Fibroblast of mammary gland (primary cell): Measurements from ENCODE around the gene CYP51A1.
A peak's percentile ranks its signal among the peaks of the same experiment; 100 is the strongest.
"Not testable (repeated sequence)": the region's sequence is repeated elsewhere in the genome, so short reads cannot be mapped to it uniquely, and the experiment has no call there.

Experiments used
- DNase-seq: peaks from one replicate; pipeline ENCODE4 v3.0.0-alpha.2; 2010; ENCODE audit warnings: low read depth
- H3K4me3 ChIP-seq: 2 replicates; pipeline ENCODE4 v1.5.1; 2011; ENCODE audit warnings: low read depth, mild to moderate bottlenecking, low read length, moderate library complexity; ENCODE audit not compliant: control insufficient read depth
- CTCF ChIP-seq: conservative IDR thresholded peaks from 2 replicates; pipeline ENCODE4 v1.5.1; 2011; ENCODE audit warnings: low read depth, low read length, inconsistent platforms; ENCODE audit not compliant: control insufficient read depth, insufficient read depth

CYP51A1 gene

GRCh38 chr7:92134271-92135051 is at the start of gene CYP51A1:
Gene CYP51A1, minus strand, starts transcription at chr7:92134477. Its CDS starts 113 bp downstream, at chr7:92134364.
- no peak for TF ChIP-seq CTCF

GRCh38 chr7:92178928-92179924 is 44.9 kb upstream of the CYP51A1 start, which contains the start of gene LRRD1:
Gene LRRD1, minus strand, starts transcription at chr7:92179142. Its CDS starts 13,940 bp downstream, at chr7:92165202.
- peak; percentile 80 for DNase-seq

More at GRCh38 chr7:92134271-92135051, at the start of gene CYP51A1:
- DNase-seq = peak; percentile 92
- peak within 1 kb of the TSS; percentile 94 for H3K4me3 ChIP-seq

GRCh38 chr7:92177362-92177761 is 43.1 kb upstream of the CYP51A1 start:
- no peak overlapping the region for H3K4me3 ChIP-seq
- peak; percentile 42 for DNase-seq
- no peak for TF ChIP-seq CTCF

More at GRCh38 chr7:92178928-92179924, 44.9 kb upstream of the CYP51A1 start, which contains the start of gene LRRD1:
- H3K4me3 ChIP-seq = peak within 1 kb of the TSS; percentile 49
- peak; percentile 70 for TF ChIP-seq CTCF

- DNase-seq, H3K4me3 ChIP-seq: not testable (repeated sequence)
These were observed 35.3 kb upstream of the CYP51A1 start for GRCh38 chr7:92169529-92169928.

GRCh38 chr7:92161271-92161670 is 27.0 kb upstream of the CYP51A1 start:
- no peak for TF ChIP-seq CTCF
- DNase-seq = no peak
- no peak overlapping the region for H3K4me3 ChIP-seq

GRCh38 chr7:92158660-92159575 is 24.6 kb upstream of the CYP51A1 start:
- no peak for TF ChIP-seq CTCF
- no peak overlapping the region for H3K4me3 ChIP-seq
- DNase-seq = peak; percentile 97
